DMS114 treated with DMSO at 0.1 percent for 48 hours (cell line): Measurements from ENCODE around the gene SCAF8.
"Not testable (repeated sequence)": the region's sequence is repeated elsewhere in the genome, so short reads cannot be mapped to it uniquely, and the experiment has no call there.

ENCODE experiments used
- DNase-seq: peaks from one replicate; lab custom pipeline; 2025; ENCODE audit not compliant: unreplicated experiment; lab: John Stamatoyannopoulos, UW

Gene SCAF8

GRCh38 chr6:154733626-154734382 lies 588 bp downstream of the SCAF8 start:
- DNase-seq: peak; percentile 81

- no peak for DNase-seq
Measured at GRCh38 chr6:154736618-154737259, 3.5 kb downstream of the SCAF8 start.

- DNase-seq: no peak
Measured at GRCh38 chr6:154737424-154737823, 4.2 kb downstream of the SCAF8 start.

- no peak for DNase-seq
Measured at GRCh38 chr6:154738551-154738961, 5.3 kb downstream of the SCAF8 start.

- DNase-seq: no peak
Measured at GRCh38 chr6:154740658-154741057, 7.4 kb downstream of the SCAF8 start.

- no peak for DNase-seq
Measured at GRCh38 chr6:154742891-154743290, 9.7 kb downstream of the SCAF8 start.

- not testable (repeated sequence) for DNase-seq
Measured at GRCh38 chr6:154744029-154744745, 11.0 kb downstream of the SCAF8 start.

- DNase-seq: no peak
Measured at GRCh38 chr6:154745243-154745642, 12.0 kb downstream of the SCAF8 start.

- DNase-seq: no peak
Measured at GRCh38 chr6:154749341-154749740, 16.1 kb downstream of the SCAF8 start.

GRCh38 chr6:154751011-154751800 lies 18.0 kb downstream of the SCAF8 start:
- DNase-seq: no peak

- no peak for DNase-seq
Measured at GRCh38 chr6:154752022-154752421, 18.8 kb downstream of the SCAF8 start.

GRCh38 chr6:154754152-154754551 lies 20.9 kb downstream of the SCAF8 start:
- DNase-seq: no peak

- DNase-seq: no peak
Measured at GRCh38 chr6:154757352-154758050, 24.3 kb downstream of the SCAF8 start.

- no peak for DNase-seq
Measured at GRCh38 chr6:154758125-154758524, 24.9 kb downstream of the SCAF8 start.

- no peak for DNase-seq
Measured at GRCh38 chr6:154763650-154764049, 30.4 kb downstream of the SCAF8 start.

- no peak for DNase-seq
Measured at GRCh38 chr6:154765273-154765672, 32.1 kb downstream of the SCAF8 start.

GRCh38 chr6:154766288-154766687 lies 33.1 kb downstream of the SCAF8 start:
- DNase-seq: no peak

GRCh38 chr6:154767003-154767723 lies 33.9 kb downstream of the SCAF8 start:
- DNase-seq: no peak

- no peak for DNase-seq
Measured at GRCh38 chr6:154768280-154768679, 35.1 kb downstream of the SCAF8 start.

GRCh38 chr6:154773610-154774089 lies 40.4 kb downstream of the SCAF8 start:
- DNase-seq: no peak
